ENCODE results near the gene MNX1.

The MNX1 gene

GRCh38 chr7:157032644-157033482, 22.4 kb upstream of the MNX1 start:
- DNase-seq: no peak

- DNase-seq: no peak
Observed at GRCh38 chr7:157032128-157032527, 21.7 kb upstream of the MNX1 start.

GRCh38 chr7:157028199-157028903, 17.9 kb upstream of the MNX1 start:
- no peak for DNase-seq

- no peak for DNase-seq
Observed at GRCh38 chr7:157027568-157028198, 17.2 kb upstream of the MNX1 start.

- no peak for DNase-seq
Observed at GRCh38 chr7:157024716-157025115, 14.3 kb upstream of the MNX1 start.

GRCh38 chr7:157023589-157023905, 13.1 kb upstream of the MNX1 start:
- no peak for DNase-seq

GRCh38 chr7:157022681-157023588, 12.5 kb upstream of the MNX1 start:
- DNase-seq: no peak

GRCh38 chr7:157021871-157022680, 11.6 kb upstream of the MNX1 start:
- no peak for DNase-seq

GRCh38 chr7:157021071-157021870, 10.8 kb upstream of the MNX1 start:
- no peak for DNase-seq

GRCh38 chr7:157020514-157021070, 10.1 kb upstream of the MNX1 start:
- no peak for DNase-seq

GRCh38 chr7:157019718-157020451, 9.4 kb upstream of the MNX1 start:
- no peak for DNase-seq

GRCh38 chr7:157018997-157019608, 8.6 kb upstream of the MNX1 start:
- DNase-seq: no peak

GRCh38 chr7:157018328-157018996, 8.0 kb upstream of the MNX1 start:
- no peak for DNase-seq

GRCh38 chr7:157017603-157018327, 7.3 kb upstream of the MNX1 start:
- DNase-seq: no peak

- no peak for DNase-seq
Observed at GRCh38 chr7:157017149-157017548, 6.7 kb upstream of the MNX1 start.

- no peak for DNase-seq
Observed at GRCh38 chr7:157016352-157017041, 6.0 kb upstream of the MNX1 start.

GRCh38 chr7:157016024-157016351, 5.5 kb upstream of the MNX1 start:
- no peak for DNase-seq
